Brain microvascular endothelial cell (primary cell): ENCODE data around the gene MED13L.

ENCODE experiments used
- DNase-seq: peaks from one replicate; pipeline ENCODE4 v3.0.0-alpha.2; 2020
- H3K27ac ChIP-seq: fragments of 250-450 bp; sonication (Bioruptor Pico); 2 replicates; pipeline ENCODE4 v1.5.1; 2020; ENCODE audit warnings: mild to moderate bottlenecking, moderate library complexity
- H3K27me3 ChIP-seq: fragments of 250-450 bp; sonication (Bioruptor Pico); replicated peaks from 2 replicates; pipeline ENCODE4 v1.5.1; 2020; ENCODE audit warnings: mild to moderate bottlenecking
- H3K36me3 ChIP-seq: fragments of 250-450 bp; sonication (Bioruptor Pico); replicated peaks from 2 replicates; pipeline ENCODE4 v1.5.1; 2020; ENCODE audit warnings: mild to moderate bottlenecking
- H3K4me3 ChIP-seq: 2 replicates; pipeline ENCODE4 v1.5.1; 2011; ENCODE audit warnings: low read depth, mild to moderate bottlenecking, control low read depth, low read length, moderate library complexity
- in situ Hi-C: cut with HindIII; loops from 2 replicates; pipeline ENCODE4 v1.10.0; 2017; ENCODE audit warnings: low sequenced_read_pairs, low pct_ligation_motif_present
- TF ChIP-seq, protein P1 (sequence below): IDR thresholded peaks from 2 replicates; pipeline ENCODE4 v1.5.1; 2011; ENCODE audit warnings: low read depth, mild to moderate bottlenecking, moderate library complexity, low read length, control low read depth, inconsistent platforms; ENCODE audit errors: missing control alignments

The MED13L gene

DNA sequence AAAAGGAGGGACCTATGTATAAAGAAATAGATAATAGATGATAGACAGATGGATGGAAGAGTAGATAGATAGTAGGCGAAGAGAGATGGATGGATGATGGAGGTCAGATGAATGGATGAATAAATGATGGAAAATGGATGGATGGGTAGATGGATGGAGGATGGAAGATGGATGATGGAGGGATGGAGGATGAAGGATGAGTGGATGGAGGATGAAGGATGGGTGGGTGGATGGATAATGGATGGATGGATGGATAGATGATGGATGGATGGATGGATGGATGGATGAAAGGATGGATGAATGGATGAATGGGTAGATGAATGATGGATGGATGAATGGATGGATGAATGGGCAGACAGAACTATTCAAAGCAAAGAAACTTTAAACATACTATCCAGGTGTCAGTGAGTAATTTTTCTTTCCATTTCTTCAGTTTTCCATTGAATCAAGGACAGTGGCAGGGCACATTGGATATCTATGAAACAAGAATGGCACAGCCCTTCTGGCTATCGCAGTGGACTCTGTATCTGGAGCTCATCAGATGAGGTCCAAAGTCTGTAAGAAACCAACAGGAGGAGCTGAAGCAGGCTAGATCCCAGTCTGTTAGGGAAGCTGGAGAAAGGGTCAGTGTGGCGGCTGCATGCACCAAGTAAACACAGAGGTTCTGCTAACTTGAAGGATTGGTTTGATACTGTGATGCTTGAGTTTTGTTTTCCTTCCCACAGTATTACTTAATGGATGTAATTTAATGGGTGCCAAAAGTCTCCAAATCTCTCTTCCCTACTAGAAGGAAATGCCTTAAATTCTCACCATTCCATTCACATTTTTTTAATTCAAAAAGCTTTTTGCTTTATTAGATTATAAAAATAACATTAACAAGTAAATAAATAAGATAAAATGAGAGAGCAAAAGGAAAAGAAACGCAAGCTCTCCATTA is 18.1 kb upstream of the MED13L start:
- Histone ChIP-seq H3K36me3 (no peaks in the 10 kb centered on the region), H3K27ac (no peak overlapping the region), H3K27me3 (no peaks in the 10 kb centered on the region), H3K4me3 (no peak overlapping the region)
- in situ Hi-C loops = no loop called here
- DNase-seq = no peak
- TF ChIP-seq, protein P1, sequence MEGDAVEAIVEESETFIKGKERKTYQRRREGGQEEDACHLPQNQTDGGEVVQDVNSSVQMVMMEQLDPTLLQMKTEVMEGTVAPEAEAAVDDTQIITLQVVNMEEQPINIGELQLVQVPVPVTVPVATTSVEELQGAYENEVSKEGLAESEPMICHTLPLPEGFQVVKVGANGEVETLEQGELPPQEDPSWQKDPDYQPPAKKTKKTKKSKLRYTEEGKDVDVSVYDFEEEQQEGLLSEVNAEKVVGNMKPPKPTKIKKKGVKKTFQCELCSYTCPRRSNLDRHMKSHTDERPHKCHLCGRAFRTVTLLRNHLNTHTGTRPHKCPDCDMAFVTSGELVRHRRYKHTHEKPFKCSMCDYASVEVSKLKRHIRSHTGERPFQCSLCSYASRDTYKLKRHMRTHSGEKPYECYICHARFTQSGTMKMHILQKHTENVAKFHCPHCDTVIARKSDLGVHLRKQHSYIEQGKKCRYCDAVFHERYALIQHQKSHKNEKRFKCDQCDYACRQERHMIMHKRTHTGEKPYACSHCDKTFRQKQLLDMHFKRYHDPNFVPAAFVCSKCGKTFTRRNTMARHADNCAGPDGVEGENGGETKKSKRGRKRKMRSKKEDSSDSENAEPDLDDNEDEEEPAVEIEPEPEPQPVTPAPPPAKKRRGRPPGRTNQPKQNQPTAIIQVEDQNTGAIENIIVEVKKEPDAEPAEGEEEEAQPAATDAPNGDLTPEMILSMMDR = peak; percentile 1

DNA sequence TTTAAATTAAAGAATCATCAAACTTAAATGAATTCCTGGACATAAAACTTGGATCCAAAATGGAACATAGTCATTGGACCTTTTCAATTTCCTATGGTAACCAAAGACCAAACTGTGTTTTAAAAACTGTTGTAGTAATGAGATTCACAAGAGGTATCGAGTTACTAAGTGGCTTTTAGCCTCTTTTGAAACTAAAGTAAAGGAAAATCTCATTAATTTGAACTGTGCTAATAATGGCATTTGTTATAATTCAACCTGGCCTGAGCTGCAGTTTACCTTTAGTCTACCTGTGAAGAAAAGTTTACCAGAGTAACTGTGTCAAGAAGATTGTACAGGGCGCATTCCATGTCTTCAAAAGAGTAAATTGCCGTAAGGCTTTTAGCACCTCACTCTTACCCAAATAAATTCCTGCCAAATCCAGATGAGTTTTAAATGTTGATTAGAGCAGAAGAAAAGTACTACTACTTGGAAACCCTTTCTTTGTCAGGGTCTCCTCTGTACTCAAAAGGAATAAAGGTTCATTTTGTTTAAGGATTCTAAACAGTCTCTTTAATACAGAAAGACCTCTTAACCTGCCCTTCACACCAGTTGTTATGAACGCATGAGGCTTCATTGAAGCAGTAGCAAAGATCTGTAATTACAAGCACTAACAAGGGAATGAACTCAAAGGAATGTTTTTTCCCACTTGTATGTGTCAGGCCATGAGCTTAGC is 17.1 kb upstream of the MED13L start:
- no peak for DNase-seq
- Histone ChIP-seq H3K4me3 (no peak overlapping the region), H3K27ac (no peak overlapping the region), H3K36me3 (no peaks in the 10 kb centered on the region), H3K27me3 (no peaks in the 10 kb centered on the region)
- TF ChIP-seq, protein P1 = no peak
- in situ Hi-C loops = no loop called here

DNA sequence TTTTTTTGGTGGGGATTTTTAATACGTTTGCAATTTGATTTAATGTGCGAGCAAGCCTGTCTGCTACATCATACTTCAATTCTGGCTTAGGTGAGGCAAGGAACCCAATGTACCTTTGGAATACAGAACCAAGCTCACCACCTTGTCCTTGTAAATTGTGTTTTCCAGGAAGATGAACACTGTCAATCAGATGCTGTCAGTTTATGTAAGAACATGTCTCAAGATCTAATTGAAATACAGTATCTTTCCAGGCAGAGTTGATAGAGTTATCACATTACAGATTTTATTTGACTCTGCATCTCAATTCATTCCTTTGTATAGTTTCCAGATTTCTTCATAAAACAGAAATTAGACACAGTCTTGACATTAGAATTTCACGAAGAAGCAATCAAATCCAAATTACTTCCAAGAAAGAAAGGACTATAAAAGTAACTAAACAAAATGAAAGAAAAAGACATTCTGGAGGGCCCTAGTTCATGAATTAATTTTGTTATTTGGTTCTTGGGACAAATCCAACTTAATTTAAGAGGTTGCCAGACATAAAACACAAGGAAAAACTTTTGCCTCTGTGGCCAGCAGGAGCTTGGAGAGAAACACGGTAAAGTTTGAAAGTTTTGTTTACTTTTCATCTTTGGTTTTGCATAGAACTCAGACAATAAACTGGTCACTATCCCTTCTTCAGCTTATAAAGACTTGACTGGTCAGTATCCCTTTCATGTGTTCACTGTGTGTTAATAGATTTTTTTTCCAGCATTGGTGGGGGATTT is 16.4 kb upstream of the MED13L start:
- TF ChIP-seq, protein P1 = no peak
- no peak overlapping the region for H3K27ac ChIP-seq
- in situ Hi-C loops = no loop called here
- no peaks in the 10 kb centered on the region for H3K36me3 ChIP-seq
- H3K27me3 ChIP-seq = no peaks in the 10 kb centered on the region
- H3K4me3 ChIP-seq = no peak overlapping the region
- DNase-seq = no peak

DNA sequence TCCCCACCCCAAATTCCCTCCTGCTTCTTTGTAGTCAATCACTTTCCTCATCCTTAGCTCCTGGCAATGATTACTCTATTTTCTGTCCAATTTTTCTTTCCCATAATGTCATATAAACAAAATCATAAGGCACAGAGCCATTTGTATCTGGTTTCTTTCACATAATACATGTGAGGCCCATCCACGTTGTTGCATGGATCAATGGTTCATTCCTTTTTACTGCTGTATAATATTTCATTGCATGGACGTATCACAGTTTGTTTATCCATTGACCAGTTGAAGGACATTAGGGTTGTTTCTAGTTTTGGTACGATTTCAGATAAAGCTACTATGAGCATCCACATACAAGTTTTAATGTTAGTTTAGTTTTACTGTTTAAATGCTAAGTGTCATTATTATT is 13.7 kb upstream of the MED13L start:
- H3K4me3 ChIP-seq = no peak overlapping the region
- H3K36me3 ChIP-seq = no peaks in the 10 kb centered on the region
- in situ Hi-C loops = no loop called here
- H3K27ac ChIP-seq = no peak overlapping the region
- no peak for DNase-seq
- H3K27me3 ChIP-seq = no peaks in the 10 kb centered on the region
- TF ChIP-seq, protein P1 = no peak

DNA sequence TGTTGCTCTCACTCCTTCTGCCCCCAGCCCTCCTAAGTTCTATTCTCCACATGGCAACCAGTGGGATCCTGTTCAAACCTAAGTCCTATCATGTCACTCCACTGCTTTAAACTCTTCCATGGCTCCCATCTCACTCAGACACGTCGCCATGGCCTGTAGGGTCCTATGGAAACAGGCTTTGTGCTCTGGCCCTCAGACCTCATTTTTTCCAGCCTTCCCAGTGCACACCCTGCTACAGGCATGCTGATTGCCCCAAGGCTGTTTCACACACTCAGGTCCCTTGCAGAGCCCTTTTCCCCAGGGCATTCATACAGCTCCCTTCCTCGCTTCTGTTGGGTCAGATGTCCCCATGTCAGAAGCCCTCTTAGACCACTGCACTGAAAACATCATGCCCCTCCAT is 11.2 kb upstream of the MED13L start:
- H3K27me3 ChIP-seq = no peaks in the 10 kb centered on the region
- TF ChIP-seq, protein P1 = no peak
- no peak for DNase-seq
- in situ Hi-C loops = no loop called here
- H3K27ac ChIP-seq = no peak overlapping the region
- H3K36me3 ChIP-seq = no peaks in the 10 kb centered on the region
- H3K4me3 ChIP-seq = no peak overlapping the region
